RPMI7951 (cell line): Measurements from ENCODE around the gene INPP5D. TPM values are rescaled to one million over a fixed set of nuclear protein-coding genes. Genes with fewer than 3 reads are reported as not detected.

Source experiments
- DNase-seq: peaks from one replicate; pipeline ENCODE4 v3.0.0-alpha.2; 2012; ENCODE audit warnings: low read depth
- total RNA-seq: library from RNA; depleted of rRNA; stranded (reverse); fragments of >200 nt; shearing (Covaris generic); gene quantifications from 2 replicates; pipeline ENCODE4 v1.2.3, GENCODE V29; 2014

The INPP5D gene
- total RNA-seq, 1 experiment from 2014 or later, result 0.24 TPM

GRCh38 chr2:233208382-233209116 is 148.4 kb downstream of the INPP5D start:
- no peak for DNase-seq

GRCh38 chr2:233209117-233209532 is 149.0 kb downstream of the INPP5D start:
- DNase-seq, result no peak

DNA sequence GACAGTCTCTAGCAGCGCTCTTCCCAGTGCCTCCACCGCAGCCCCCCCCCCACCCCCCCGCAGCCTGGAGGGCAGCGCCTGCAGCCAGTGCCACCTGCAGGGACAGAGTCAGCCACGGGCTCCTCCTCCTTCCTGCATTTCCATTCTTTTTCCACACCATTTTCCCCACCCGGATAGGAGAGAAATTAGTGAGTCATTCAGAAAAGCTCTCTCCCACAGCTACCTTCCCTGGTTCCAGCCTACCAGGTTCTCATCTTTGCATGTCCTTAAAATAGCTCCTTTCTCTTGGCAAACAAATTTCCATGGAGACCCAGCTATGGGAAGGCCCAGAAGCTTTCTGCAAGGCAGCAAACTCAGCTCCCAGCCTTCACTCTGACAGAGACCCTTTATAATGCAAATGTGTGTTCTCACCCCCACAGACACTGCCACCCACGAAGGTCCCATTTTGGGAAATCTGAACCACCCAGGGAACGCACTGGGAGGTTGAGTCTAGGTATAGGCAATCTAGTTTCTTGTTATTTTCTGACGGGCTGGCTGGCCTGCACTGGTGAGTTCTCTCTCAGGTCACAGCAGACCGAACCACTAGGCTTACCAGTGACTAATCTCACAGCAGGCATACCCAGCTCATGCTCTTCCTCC is 149.5 kb downstream of the INPP5D start:
- DNase-seq, result peak; percentile 82

- DNase-seq, result no peak
Observed at GRCh38 chr2:233210281-233210680, 150.1 kb downstream of the INPP5D start.

- peak; percentile 95 for DNase-seq
Observed at GRCh38 chr2:233210843-233211547, 150.9 kb downstream of the INPP5D start.

DNA sequence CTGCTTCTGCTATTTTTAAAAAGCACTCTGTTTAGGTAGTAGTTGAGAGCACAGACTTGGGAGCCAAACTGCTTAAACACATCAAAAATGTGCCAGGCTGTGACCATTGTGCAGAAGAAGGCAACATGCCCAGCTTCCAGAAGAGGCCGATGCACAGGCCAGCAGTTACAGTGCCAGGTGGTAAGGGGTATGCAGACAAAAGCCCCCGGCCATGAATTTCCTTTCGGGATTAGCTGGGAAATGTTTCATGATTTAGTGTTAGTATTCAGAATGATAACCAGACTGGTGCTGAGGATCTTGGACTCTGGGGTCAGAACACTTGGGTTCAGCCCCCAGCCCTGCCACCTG is 151.4 kb downstream of the INPP5D start:
- no peak for DNase-seq

- DNase-seq, result no peak
Observed at GRCh38 chr2:233213011-233213410, 152.9 kb downstream of the INPP5D start.

GRCh38 chr2:233213975-233214374 is 153.8 kb downstream of the INPP5D start:
- DNase-seq, result no peak

DNA sequence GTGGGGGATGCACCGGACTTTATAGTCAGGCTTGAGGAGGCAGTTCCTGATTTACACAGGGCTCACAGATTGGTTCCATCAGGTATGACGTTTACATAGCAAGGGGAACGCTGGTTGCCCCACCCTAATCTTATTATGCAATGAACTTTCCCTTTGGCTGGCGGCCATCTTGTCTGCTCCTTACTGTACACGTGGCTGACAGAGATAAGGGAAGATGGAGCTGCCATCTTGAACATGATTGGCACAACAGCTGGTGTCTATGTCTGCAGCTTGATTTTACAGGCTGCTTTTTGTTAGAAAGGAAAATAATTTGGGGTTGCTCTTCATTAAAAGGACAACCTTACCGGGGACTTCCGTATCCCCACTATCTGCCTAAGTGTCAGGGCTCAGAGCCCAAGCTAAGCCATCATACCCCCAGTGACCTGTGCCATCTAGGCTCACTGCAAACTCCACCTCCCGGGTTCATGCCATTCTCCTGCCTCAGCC is 157.8 kb downstream of the INPP5D start:
- peak; percentile 17 for DNase-seq

GRCh38 chr2:233218836-233219235 is 158.7 kb downstream of the INPP5D start:
- DNase-seq, result no peak

- no peak for DNase-seq
Observed at GRCh38 chr2:233219848-233220247, 159.7 kb downstream of the INPP5D start.

DNA sequence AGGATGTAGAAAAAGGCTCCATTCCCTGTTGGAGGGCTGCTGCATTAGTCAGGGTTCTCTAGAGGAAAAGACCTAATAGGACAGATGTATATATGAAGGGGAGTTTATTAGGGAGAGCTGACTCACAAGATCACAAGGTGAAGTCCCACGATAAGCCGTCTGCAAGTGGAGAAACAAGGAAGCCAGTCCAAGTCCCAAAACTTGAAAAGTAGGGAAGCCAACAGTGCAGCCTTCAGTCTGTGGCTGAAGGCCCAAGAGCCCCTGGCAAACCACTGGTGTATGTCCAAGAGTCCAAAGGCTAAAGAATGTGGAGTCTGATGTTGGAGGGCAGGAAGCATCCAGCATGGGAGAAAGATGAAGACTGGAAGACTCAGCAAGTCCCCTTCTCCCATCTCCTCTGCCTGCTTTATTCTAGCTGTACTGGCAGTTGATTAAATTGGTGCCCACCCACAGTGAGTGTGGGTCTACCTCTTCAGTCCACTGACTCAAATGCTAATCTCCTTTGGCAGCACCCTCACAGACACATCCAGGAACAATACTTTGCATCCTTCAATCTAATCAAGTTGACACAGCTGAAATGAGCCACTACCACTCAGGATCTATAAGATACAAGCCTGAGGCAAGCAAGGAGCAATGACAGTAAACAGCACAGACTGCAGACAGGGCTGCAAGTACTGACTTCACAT is 161.4 kb downstream of the INPP5D start:
- DNase-seq, result peak; percentile 49

- DNase-seq, result no peak
Observed at GRCh38 chr2:233223059-233223894, 163.1 kb downstream of the INPP5D start.

DNA sequence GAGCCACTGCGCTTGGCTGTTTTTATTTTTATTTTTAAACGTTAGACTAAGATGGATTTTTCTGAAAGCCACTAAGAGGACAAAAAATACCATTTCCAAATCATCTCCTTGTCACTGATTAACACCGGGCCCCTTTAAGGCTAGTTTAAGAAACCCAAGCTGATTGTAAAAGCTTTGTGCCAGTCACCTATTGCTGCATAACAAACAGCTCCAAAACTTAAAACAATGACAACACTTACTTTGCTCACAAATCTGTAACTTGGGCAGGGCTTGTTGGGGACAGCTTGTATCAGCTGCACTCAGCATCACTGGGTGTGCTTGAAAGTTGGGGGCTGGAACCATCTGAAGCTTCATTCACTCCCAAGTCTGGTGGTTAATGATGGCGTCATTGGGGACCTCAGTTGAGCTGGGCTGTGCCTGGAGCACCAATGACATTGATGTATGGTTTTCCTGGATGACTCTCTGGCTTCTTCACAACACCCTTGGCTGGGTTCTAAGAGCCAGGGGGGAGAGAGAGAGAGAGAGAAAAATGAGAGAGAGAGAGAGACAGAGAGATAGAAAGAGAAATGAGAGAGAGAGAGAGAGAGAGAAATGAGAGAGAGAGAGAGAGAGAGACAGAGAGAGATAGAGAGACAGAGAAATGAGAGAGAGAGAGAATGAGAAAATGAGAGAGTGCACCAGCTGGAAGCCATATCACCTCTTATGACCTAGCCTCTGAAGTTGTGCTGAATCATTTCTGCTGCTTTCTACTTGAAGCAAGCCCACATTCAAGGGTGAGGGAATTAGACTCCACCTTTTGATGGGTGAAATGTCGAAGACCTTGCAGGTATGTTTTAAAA is 165.3 kb downstream of the INPP5D start:
- peak; percentile 63 for DNase-seq

GRCh38 chr2:233226511-233227031 is 166.4 kb downstream of the INPP5D start:
- DNase-seq, result no peak

GRCh38 chr2:233227346-233227978 is 167.3 kb downstream of the INPP5D start:
- DNase-seq, result no peak

GRCh38 chr2:233228376-233228775 is 168.2 kb downstream of the INPP5D start:
- no peak for DNase-seq

DNA sequence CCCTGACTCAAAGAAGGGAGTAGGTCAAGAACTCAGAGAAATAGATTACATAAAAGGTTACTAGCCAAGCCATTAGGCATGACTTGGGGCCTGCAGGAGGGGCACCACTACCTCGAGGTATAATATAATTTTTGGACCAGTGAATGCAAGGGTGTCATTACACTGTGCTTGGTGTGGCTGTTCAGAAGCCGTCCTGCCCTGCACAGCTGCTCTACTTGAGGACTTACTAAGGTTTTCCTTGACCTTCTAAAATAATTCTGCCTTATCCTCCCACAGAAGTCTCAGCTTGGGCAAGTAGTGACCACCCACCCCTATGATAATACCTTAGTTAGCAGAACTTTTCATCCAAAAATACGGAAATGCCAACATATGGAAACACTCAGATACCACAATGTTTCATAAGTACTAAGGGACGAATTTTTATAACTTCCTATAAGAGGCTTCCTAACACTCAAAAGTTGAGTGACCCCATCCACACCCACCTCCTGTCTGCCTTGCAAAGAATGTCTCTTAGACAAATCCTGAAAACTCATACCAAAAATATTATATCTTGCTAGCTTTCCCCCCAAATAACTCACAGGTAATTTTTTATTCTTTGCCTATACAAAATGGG is 173.6 kb downstream of the INPP5D start:
- no peak for DNase-seq

DNA sequence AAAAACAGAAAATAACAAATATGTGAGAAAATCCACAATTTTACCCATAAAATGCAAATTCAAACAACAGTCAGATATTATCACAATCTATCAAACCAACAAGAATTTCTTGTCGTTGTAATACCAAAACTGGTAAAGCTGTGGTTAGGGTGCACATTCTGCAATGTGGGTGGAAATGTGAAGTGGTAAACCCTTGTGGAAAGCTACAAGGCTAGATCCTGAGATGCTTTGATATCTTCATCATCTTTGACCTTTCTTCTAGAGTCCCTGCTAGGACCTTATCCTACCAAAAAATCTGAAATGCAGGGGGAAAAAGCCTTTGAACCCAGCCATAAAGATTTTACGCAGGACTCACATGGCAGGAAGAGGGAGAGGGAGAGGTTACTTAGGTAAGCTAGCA is 174.1 kb downstream of the INPP5D start:
- no peak for DNase-seq
